Activated CD4-positive, alpha-beta T cell treated with anti-CD3 and anti-CD28 coated beads for 36 hours (primary cell): ENCODE data around the gene SENP5. TPM values are rescaled to one million over a fixed set of nuclear protein-coding genes. Genes with fewer than 3 reads are reported as not detected.
"Not testable (repeated sequence)": the region's sequence is repeated elsewhere in the genome, so short reads cannot be mapped to it uniquely, and the experiment has no call there.

ENCODE experiments used
- ATAC-seq: fragments of 200-7000 bp; cut with Tn5 transposase; one replicate; pipeline ENCODE4 v1.10.0; 2021; ENCODE audit warnings: mild to moderate bottlenecking, moderate library complexity
- CTCF ChIA-PET: fragments of 350-600 bp; sonication (Branson Sonifier 250); formaldehyde crosslinking; loops from one replicate; lab custom pipeline; 2021; ENCODE audit warnings: antibody characterized with exemption; lab: Charles Lee
- POLR2A ChIA-PET: fragments of 350-600 bp; sonication (Branson Sonifier 250); formaldehyde crosslinking; loops from one replicate; lab custom pipeline; 2021; ENCODE audit warnings: antibody characterized with exemption, inconsistent platforms; lab: Charles Lee
- DNase-seq: peaks from one replicate; pipeline ENCODE4 v3.0.0-alpha.2; 2020
- H3K27ac Mint-ChIP-seq: one replicate; pipeline ENCODE4 v1.8.0; 2021; ENCODE audit warnings: mixed read lengths
- H3K27me3 Mint-ChIP-seq: one replicate; pipeline ENCODE4 v1.8.0; 2021; ENCODE audit warnings: mixed read lengths
- H3K36me3 Mint-ChIP-seq: one replicate; pipeline ENCODE4 v1.8.0; 2021; ENCODE audit warnings: low read depth, mixed read lengths
- H3K4me1 Mint-ChIP-seq: one replicate; pipeline ENCODE4 v1.8.0; 2021; ENCODE audit warnings: mixed read lengths
- H3K4me3 Mint-ChIP-seq: one replicate; pipeline ENCODE4 v1.8.0; 2021; ENCODE audit warnings: mild to moderate bottlenecking, moderate library complexity, mixed read lengths
- H3K9me3 Mint-ChIP-seq: one replicate; pipeline ENCODE4 v1.8.0; 2021; ENCODE audit warnings: low read depth, mixed read lengths
- intact Hi-C, 2 experiments: fragments of 100-400 bp; cut with DNase I in 1 of 2; cut with micrococcal nuclease in 1 of 2; formaldehyde crosslinking; loops; one replicate each; pipeline versions ENCODE4 v1.14.2 to v1.15.1; 2022 to 2024; cut with DNase I, micrococcal nuclease
- total RNA-seq, 2 experiments: library from RNA; stranded (reverse); gene quantifications; one replicate each; pipeline ENCODE4 v1.2.3, GENCODE V29; 2021

The SENP5 gene
- total RNA-seq, 2 experiments from 2014 or later = 27.7 to 33.0 TPM

- CTCF ChIA-PET = interaction anchor here (0.6 to 0.7 kb wide), 2 partner anchors 15 to 56 kb away, joined by 3 read pairs; no protein-coding TSS in a partner anchor
- DNase-seq, H3K36me3 Mint-ChIP-seq, H3K27ac Mint-ChIP-seq, H3K4me1 Mint-ChIP-seq, ATAC-seq, POLR2A ChIA-PET, intact Hi-C loops, H3K9me3 Mint-ChIP-seq, H3K27me3 Mint-ChIP-seq, H3K4me3 Mint-ChIP-seq: not testable (repeated sequence)
Observed at GRCh38 chr3:196844235-196845219, 23.2 kb upstream of the SENP5 start.

GRCh38 chr3:196848375-196848774 lies 19.3 kb upstream of the SENP5 start:
- DNase-seq, ATAC-seq, intact Hi-C loops, H3K36me3 Mint-ChIP-seq, H3K4me1 Mint-ChIP-seq, H3K27me3 Mint-ChIP-seq, H3K4me3 Mint-ChIP-seq, POLR2A ChIA-PET, H3K27ac Mint-ChIP-seq, H3K9me3 Mint-ChIP-seq: not testable (repeated sequence)
- CTCF ChIA-PET = interaction anchor here (0.7 kb wide), 1 partner anchor 46 kb away, joined by 4 read pairs; no protein-coding TSS in a partner anchor

GRCh38 chr3:196849180-196849741 lies 18.5 kb upstream of the SENP5 start:
- no peak overlapping the region for H3K4me3 Mint-ChIP-seq
- intact Hi-C loops = no loop called here
- H3K9me3 Mint-ChIP-seq = no peaks in the 10 kb centered on the region
- DNase-seq (no peak), ATAC-seq (no peak)
- ChIA-PET CTCF (interaction anchor here (0.6 kb wide), 1 partner anchor 58 kb away, joined by 3 read pairs; no protein-coding TSS in a partner anchor), POLR2A (no interaction called here)
- H3K27me3 Mint-ChIP-seq = peaks cover 2% of the 10 kb centered on the region
- H3K27ac Mint-ChIP-seq = no peak overlapping the region
- H3K36me3 Mint-ChIP-seq = no peaks in the 10 kb centered on the region
- H3K4me1 Mint-ChIP-seq = peaks cover 2% of the 10 kb centered on the region

GRCh38 chr3:196863000-196863399 lies 4.7 kb upstream of the SENP5 start:
- H3K27ac Mint-ChIP-seq, H3K27me3 Mint-ChIP-seq, DNase-seq, H3K4me1 Mint-ChIP-seq, intact Hi-C loops, H3K9me3 Mint-ChIP-seq, POLR2A ChIA-PET, H3K36me3 Mint-ChIP-seq, CTCF ChIA-PET, ATAC-seq, H3K4me3 Mint-ChIP-seq: not testable (repeated sequence)

DNA sequence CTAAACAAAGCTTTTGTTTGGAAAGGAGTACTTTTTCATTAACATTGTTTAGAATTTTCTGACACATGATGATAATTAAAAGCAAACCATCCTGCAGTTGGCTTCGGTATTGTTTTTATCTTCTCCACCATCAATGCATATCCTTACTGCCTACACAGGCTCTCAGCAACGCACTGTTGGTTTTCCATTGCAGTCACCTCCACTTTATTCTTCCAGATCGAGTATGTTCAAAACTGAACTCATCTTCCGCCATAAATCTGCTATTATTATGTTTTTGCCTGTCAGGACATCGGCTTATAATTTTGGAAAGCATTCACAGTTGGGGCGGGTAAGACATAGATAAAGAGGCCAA lies 589 bp upstream of the SENP5 start:
- H3K9me3 Mint-ChIP-seq = peaks cover 2% of the 10 kb centered on the region
- H3K4me3 Mint-ChIP-seq = peak overlapping the region; percentile 99
- H3K27ac Mint-ChIP-seq = peak overlapping the region; percentile 95
- H3K27me3 Mint-ChIP-seq = no peaks in the 10 kb centered on the region
- POLR2A ChIA-PET = interaction anchor here (0.6 to 1.7 kb wide), 5 partner anchors 19 to 159 kb away, joined by 3 to 14 read pairs (median 3); partner anchors contain the start of genes NCBP2 and PAK2
- H3K4me1 Mint-ChIP-seq = peaks cover 21% of the 10 kb centered on the region
- DNase-seq (no peak), ATAC-seq (peak; percentile 3)
- intact Hi-C loops = loop anchor here (1.0 to 5.0 kb wide), 10 partner anchors 75 to 687 kb away; partner anchors contain the start of genes NCBP2 (in 2 of the 2), CEP19 (in 1 of the 2), DLG1 (in 1 of the 2) and FBXO45 (in 1 of the 2)
- H3K36me3 Mint-ChIP-seq = peaks cover 3% of the 10 kb centered on the region
- CTCF ChIA-PET = interaction anchor here (1.0 to 4.0 kb wide), 3 partner anchors 20 to 157 kb away, joined by 3 to 18 read pairs (median 4); partner anchors contain the start of gene NCBP2

- DNase-seq = peak; percentile 36
- ChIA-PET POLR2A (interaction anchor here (0.6 to 1.7 kb wide), 4 partner anchors 18 to 74 kb away, joined by 3 to 14 read pairs (median 4); partner anchors contain the start of gene NCBP2), CTCF (interaction anchor here (1.1 to 4.0 kb wide), 2 partner anchors 41 to 74 kb away, joined by 3 to 18 read pairs; partner anchors contain the start of gene NCBP2)
- Mint-ChIP-seq H3K9me3 (no peaks in the 10 kb centered on the region), H3K27ac (peak overlapping the region; percentile 92), H3K4me1 (peaks cover 26% of the 10 kb centered on the region), H3K4me3 (peak overlapping the region; percentile 99), H3K27me3 (no peaks in the 10 kb centered on the region), H3K36me3 (peaks cover 3% of the 10 kb centered on the region)
- intact Hi-C loops = loop anchor here (2.0 to 5.0 kb wide), 2 partner anchors 17 to 236 kb away; no protein-coding TSS in a partner anchor
- ATAC-seq = peak; percentile 12
Observed at GRCh38 chr3:196868297-196868661, 559 bp downstream of the SENP5 start.

DNA sequence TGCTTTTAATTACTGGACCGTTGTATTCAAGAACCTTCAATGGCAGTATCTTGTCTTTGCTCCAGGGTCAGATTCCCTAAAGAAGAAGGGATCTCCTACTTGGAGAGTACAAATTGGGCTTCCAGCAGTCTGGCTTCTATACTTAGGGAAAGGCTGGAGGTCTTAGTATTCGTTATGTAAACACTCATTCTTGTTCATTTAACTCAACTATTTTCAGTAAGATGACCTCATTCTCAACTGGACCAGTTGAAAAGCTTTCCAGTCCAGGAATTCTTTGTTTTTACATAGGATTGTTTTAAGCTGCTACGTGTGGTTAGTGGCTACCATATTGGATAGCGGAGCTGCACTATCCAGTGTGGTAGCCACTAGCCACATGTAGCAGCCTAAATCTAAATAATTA lies 4.6 kb downstream of the SENP5 start:
- H3K9me3 Mint-ChIP-seq = no peaks in the 10 kb centered on the region
- ChIA-PET POLR2A (interaction anchor here (1.5 kb wide), 1 partner anchor 14 kb away, joined by 4 read pairs; no protein-coding TSS in a partner anchor), CTCF (no interaction called here)
- H3K4me3 Mint-ChIP-seq = no peak overlapping the region
- DNase-seq (no peak), ATAC-seq (no peak)
- H3K27ac Mint-ChIP-seq = no peak overlapping the region
- no peaks in the 10 kb centered on the region for H3K27me3 Mint-ChIP-seq
- peaks cover 38% of the 10 kb centered on the region for H3K4me1 Mint-ChIP-seq
- intact Hi-C loops = no loop called here
- peaks cover 3% of the 10 kb centered on the region for H3K36me3 Mint-ChIP-seq

GRCh38 chr3:196874511-196875094 lies 6.9 kb downstream of the SENP5 start:
- intact Hi-C loops, H3K36me3 Mint-ChIP-seq, H3K4me3 Mint-ChIP-seq, H3K27ac Mint-ChIP-seq, ATAC-seq, H3K27me3 Mint-ChIP-seq, DNase-seq, H3K9me3 Mint-ChIP-seq: not testable (repeated sequence)
- ChIA-PET CTCF (interaction anchor here (0.6 to 1.5 kb wide), 3 partner anchors 68 to 233 kb away, joined by 3 read pairs; partner anchors contain the start of gene NCBP2), POLR2A (interaction anchor here (0.6 kb wide), 2 partner anchors 109 to 155 kb away, joined by 3 to 5 read pairs; no protein-coding TSS in a partner anchor)
- H3K4me1 Mint-ChIP-seq = peaks cover 48% of the 10 kb centered on the region

- Mint-ChIP-seq H3K27me3 (no peaks in the 10 kb centered on the region), H3K36me3 (peaks cover 3% of the 10 kb centered on the region), H3K4me1 (peaks cover 42% of the 10 kb centered on the region), H3K27ac (peak overlapping the region; percentile 3), H3K4me3 (no peak overlapping the region), H3K9me3 (no peaks in the 10 kb centered on the region)
- ATAC-seq (peak; percentile 53), DNase-seq (no peak)
- intact Hi-C loops = no loop called here
- POLR2A ChIA-PET = interaction anchor here (0.6 kb wide), 2 partner anchors 109 to 155 kb away, joined by 3 to 5 read pairs; no protein-coding TSS in a partner anchor
- CTCF ChIA-PET = interaction anchor here (0.6 to 1.1 kb wide), 2 partner anchors 109 to 233 kb away, joined by 3 read pairs; no protein-coding TSS in a partner anchor
Observed at GRCh38 chr3:196875258-196875657, 7.5 kb downstream of the SENP5 start.

- POLR2A ChIA-PET = no interaction called here
- no peaks in the 10 kb centered on the region for H3K27me3 Mint-ChIP-seq
Observed at GRCh38 chr3:196883361-196883760, 15.6 kb downstream of the SENP5 start.

More at GRCh38 chr3:196883361-196883760, 15.6 kb downstream of the SENP5 start:
- Mint-ChIP-seq H3K9me3 (no peaks in the 10 kb centered on the region), H3K4me1 (peaks cover 45% of the 10 kb centered on the region), H3K36me3 (peaks cover 17% of the 10 kb centered on the region), H3K4me3 (no peak overlapping the region), H3K27ac (peak overlapping the region; percentile 53)
- CTCF ChIA-PET = no interaction called here
- intact Hi-C loops = no loop called here
- DNase-seq (no peak), ATAC-seq (peak; percentile 59)
